GM12892 (cell line): Measurements from ENCODE around the gene MYORG.

Experiments
- POLR2A ChIP-seq: IDR thresholded peaks from 2 replicates; pipeline ENCODE4 v1.6.1; 2011; ENCODE audit warnings: low read depth, low read length, control low read depth
- POLR2AphosphoS5 ChIP-seq: IDR thresholded peaks from 2 replicates; pipeline ENCODE4 v1.6.1; 2011; ENCODE audit warnings: low read depth, low read length, control low read depth
- TAF1 ChIP-seq: IDR thresholded peaks from 2 replicates; pipeline ENCODE4 v1.6.1; 2011; ENCODE audit warnings: low read depth, mild to moderate bottlenecking, control low read depth, low read length, borderline replicate concordance

GRCh38 chr9:34370335-34370969 is 6.2 kb downstream of the MYORG start:
- TF ChIP-seq POLR2A (no peak), TAF1 (no peak), POLR2AphosphoS5 (no peak)
